ENCODE results near the gene RGMA.

DNA sequence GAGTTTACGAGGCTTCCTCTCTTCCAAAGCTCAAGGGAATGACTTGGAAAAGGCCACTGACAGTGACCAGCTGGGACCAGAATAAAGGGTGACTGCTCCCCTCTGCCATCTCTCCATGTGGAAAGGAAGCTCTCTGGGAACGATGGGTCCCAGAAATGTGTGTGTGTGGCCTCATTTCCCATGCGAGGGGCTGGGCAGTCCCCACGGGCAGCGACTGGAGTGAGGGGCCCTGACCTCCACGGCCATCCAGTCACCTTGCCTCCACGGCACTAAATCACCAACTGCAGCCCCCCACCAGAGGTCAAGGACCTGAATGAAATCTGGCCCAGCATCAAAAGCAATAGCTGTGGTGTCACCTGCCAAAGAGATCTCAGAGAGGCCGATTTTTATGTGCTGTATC lies 29.6 kb downstream of the RGMA start:
- TF ChIP-seq CTCF (IDR thresholded peaks at IDR 0.05 in 2 of 3, conservative IDR thresholded peaks at IDR 0.05 in 1 of 3; ENCODE audit: control insufficient read depth in 2 of 3, extremely low read depth in 1 of 3, insufficient read depth in 1 of 3, low read depth in 3 of 3, low read length in 3 of 3) (no peak), CHD2 (IDR thresholded peaks at IDR 0.05; ENCODE audit: borderline replicate concordance, low read depth, low read length) (no peak), SP1 (IDR thresholded peaks at IDR 0.05; ENCODE audit: low read depth, low read length) (no peak), ESRRA (IDR thresholded peaks at IDR 0.05; ENCODE audit: low read length) (no peak), POLR2A (IDR thresholded peaks at IDR 0.05; ENCODE audit: low read depth, low read length) (no peak), ZNF384 (IDR thresholded peaks at IDR 0.05; ENCODE audit: borderline replicate concordance, low read depth, low read length) (no peak), FOXM1 (IDR thresholded peaks at IDR 0.05; ENCODE audit: low read depth, low read length) (no peak)
- TF ChIP-seq, protein P1, sequence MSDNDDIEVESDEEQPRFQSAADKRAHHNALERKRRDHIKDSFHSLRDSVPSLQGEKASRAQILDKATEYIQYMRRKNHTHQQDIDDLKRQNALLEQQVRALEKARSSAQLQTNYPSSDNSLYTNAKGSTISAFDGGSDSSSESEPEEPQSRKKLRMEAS (IDR thresholded peaks at IDR 0.05; ENCODE audit: low read depth, low read length), result no peak

Measured in GM12878 (cell line).